Fibroblast of villous mesenchyme (primary cell): ENCODE results near the gene TSPEAR. TPM values are rescaled to one million over a fixed set of nuclear protein-coding genes. Genes with fewer than 3 reads are reported as not detected.

ENCODE experiments used
- DNase-seq: peaks from one replicate; pipeline ENCODE4 v3.0.0-alpha.2; 2010; ENCODE audit warnings: low read depth
- H3K4me3 ChIP-seq: 2 replicates; pipeline ENCODE4 v1.5.1; 2011; ENCODE audit warnings: low read depth, mild to moderate bottlenecking, low read length
- total RNA-seq: library from RNA; depleted of rRNA; stranded (reverse); fragments of >200 nt; gene quantifications from 2 replicates; pipeline ENCODE4 v1.2.3, GENCODE V29; 2012
- TF ChIP-seq, protein P1 (sequence below): IDR thresholded peaks from 2 replicates; pipeline ENCODE4 v1.5.1; 2012; ENCODE audit warnings: low read depth, mild to moderate bottlenecking, low read length; ENCODE audit not compliant: insufficient read depth

The TSPEAR gene
- total RNA-seq, 1 donor: not detected

DNA sequence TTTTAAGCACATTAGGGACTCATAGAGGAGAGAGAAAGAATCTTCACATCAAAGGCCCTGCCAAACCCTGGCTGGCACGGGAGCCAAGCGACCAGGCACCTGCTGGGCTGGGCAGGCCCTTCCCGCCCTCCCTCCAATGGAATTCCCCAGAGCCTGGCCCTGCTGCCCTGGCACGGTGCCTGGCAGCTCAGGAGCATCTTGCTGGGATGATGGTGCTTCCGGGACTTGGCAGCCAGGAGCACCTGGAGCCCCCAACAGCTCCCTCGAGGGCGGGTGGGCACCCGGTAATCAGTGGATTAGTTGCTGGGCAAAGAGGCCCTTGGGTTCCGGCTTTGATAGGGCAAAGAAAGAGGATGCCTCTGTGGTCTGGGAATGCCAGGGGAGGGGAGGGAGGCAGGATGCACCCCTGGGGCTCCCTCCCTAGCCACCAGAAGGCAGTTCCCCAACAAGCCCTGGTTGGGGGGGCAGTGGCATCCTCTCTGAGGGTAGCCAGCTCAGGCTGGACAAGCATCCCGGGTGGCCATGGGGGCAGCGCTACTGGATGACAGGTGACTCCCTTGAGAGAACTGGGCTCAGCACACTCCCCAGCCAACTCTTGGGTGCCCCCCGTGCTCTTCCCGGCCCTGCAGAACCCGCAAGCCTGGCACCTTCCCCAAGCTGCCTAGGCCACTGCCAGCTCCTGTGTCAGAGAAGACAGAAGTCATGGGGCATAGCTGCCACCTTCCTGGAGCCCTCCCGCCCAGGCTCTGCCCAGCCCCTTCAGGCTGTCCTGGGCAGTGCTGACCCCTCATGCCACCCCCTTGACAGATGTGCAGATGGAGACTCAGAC, 197.8 kb downstream of the TSPEAR start:
- DNase-seq: no peak
- TF ChIP-seq, protein P1, sequence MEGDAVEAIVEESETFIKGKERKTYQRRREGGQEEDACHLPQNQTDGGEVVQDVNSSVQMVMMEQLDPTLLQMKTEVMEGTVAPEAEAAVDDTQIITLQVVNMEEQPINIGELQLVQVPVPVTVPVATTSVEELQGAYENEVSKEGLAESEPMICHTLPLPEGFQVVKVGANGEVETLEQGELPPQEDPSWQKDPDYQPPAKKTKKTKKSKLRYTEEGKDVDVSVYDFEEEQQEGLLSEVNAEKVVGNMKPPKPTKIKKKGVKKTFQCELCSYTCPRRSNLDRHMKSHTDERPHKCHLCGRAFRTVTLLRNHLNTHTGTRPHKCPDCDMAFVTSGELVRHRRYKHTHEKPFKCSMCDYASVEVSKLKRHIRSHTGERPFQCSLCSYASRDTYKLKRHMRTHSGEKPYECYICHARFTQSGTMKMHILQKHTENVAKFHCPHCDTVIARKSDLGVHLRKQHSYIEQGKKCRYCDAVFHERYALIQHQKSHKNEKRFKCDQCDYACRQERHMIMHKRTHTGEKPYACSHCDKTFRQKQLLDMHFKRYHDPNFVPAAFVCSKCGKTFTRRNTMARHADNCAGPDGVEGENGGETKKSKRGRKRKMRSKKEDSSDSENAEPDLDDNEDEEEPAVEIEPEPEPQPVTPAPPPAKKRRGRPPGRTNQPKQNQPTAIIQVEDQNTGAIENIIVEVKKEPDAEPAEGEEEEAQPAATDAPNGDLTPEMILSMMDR: no peak
- H3K4me3 ChIP-seq: no peak overlapping the region

DNA sequence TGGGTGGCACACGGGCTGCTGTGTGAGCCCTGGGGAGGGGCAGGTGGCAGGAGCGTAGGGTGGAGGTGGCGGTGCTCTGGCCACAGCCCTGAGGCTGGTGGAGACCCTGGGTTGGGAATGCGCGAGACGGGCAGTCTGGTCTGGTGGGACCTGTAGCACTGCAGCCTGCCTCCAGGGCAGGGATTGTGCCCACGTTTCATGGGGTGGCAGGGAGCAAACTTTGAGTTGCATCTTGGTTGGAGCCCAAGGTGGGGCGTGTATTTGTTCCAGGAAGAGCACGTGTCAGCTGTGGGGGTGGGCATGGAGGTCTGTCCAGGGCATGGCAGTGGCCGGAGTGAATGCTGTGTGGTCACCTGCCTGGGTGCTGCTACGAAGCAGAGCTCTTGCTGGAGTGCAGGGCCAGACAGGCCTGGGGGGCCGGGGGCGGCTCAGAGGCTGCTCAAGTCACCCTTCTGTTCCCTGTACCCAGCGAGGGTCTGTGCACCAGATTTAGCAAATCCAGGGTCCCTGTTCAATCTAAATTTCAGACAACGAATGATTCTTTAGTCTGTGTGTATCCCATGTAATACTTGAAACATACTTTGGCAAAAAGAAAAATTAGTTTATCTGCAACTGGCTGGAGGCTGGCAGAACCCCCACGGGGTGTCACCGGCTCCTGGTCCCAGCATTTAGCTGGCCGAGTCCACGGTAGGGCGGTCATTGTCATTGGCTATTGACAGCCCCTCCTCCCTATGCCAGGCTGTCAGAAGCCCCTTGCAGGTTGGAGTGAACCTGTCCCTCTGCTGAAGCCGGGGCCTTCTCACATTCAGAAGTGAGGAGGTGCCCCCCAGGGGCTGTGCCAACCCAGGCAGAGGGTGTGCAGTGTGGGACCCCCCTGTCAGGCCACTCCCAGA, 198.6 kb downstream of the TSPEAR start:
- H3K4me3 ChIP-seq: no peak overlapping the region
- TF ChIP-seq, protein P1: no peak

DNA sequence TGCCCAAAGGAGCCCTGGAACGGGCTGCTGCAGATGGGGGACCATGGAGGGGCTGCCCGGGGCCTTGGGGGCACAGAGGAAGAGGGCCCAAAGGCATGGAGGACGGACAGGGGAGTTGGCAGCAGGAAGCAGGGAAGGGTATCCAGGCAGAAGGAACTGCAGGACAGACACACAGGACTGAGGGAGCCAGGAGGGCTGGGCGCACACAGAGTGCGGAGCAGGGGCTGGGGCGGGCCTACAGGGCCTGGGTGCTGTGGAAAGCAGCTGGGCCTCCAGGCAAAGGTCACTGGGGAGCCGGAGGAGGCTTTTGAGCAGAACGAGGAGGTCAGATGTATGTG, 199.5 kb downstream of the TSPEAR start:
- no peak overlapping the region for H3K4me3 ChIP-seq
- TF ChIP-seq, protein P1: no peak
- DNase-seq: no peak

More for the DNA sequence above, 198.6 kb downstream of the TSPEAR start:
- no peak for DNase-seq

DNA sequence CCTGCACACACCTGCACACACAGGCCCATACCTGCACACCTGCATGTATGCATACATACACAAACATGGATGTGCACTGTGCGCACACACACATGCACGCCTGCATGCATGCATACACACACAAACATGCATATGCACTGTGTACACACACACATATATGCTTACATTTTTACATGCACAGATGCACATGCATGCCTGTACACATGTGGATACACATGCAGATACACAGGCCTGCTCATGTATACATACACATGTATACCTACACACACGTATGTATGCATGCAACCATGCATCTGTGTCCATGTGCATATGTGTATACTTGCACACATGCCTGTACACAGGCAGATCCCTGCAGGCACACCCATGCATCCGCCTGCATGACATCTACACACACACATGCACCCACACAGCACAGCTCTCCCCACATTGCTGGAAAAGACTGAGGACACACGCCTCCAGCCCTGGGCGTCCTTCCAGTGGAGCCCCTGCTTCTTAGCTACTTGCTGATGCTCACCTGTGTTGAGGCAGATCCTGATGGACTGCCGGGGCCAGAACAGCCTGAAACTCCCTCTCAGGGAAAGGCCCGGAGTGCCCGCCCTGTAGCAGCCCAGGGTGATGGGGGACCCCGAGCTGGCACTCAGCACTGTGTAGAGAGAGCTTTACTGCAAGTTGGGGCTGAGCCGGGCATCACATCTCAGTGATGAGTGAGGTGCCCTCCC, 200.0 kb downstream of the TSPEAR start:
- TF ChIP-seq, protein P1: no peak

DNA sequence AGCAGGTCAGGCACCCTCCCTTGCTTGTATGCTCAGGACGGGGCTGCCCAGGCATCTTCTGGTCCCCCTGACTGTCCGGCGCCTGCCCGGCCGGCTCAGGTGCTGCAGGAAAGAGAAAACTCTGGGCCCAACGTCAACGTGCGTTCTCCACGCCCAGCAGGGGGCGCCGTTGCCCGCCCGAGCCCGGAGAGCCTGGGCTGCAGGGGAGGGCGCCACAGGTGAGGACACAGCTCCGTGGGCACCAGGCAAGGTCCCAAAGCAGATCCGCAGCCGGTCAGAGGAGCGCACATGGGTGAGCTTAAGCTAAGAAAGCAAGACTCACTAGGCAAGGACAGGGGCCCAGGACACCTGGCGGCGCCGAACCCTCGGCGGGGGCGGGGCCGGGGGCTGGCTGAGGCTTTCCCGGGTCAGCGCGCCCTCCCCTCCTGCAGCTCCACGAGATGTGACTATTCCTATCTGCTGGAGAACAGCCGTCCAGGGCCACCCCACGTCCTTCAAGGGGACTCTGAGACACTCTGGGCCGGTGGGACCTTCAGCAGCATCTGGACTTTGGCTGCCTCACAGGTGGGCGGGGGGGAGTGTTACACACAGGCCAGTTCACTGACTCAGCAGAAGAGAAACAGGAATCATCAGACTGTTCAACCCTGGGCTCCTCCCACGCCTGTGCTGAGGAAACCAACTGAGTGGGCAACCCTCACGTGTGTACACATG, 200.7 kb downstream of the TSPEAR start:
- DNase-seq: peak; percentile 12
- TF ChIP-seq, protein P1: peak; percentile 61
- no peak overlapping the region for H3K4me3 ChIP-seq

More for the DNA sequence above, 200.0 kb downstream of the TSPEAR start:
- no peak for DNase-seq
- no peak overlapping the region for H3K4me3 ChIP-seq

DNA sequence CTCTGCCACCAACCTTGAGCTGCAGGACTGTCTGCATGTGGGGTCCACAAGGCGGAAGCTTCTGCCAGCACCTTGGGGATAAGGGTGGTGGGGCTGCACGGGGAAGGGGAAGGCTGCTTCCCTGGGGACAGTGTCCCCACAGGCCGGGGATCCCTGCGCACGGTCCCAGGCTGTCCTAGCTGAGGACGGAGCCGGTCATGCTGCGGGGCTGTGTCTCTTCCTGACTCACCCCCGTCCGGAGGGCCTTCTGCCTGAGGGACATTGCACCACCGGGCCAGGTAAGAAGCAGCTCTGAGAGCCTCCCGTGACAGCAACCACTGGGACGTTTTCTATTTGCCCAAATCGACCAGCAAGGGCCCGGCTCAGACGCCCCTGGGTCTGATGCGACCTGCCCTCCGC, 201.3 kb downstream of the TSPEAR start:
- DNase-seq: no peak
- H3K4me3 ChIP-seq: no peak overlapping the region
- TF ChIP-seq, protein P1: no peak
